Left lung (tissue), 10 donors: ENCODE data around the gene AK5. TPM values are rescaled to one million over a fixed set of nuclear protein-coding genes. Genes with fewer than 3 reads are reported as not detected.

ENCODE experiments used
- ATAC-seq: fragments of 200-7000 bp; cut with Tn5 transposase; one replicate; pipeline ENCODE4 v1.9.1; 2020; ENCODE audit warnings: moderate library complexity
- DNase-seq, 4 donors: peaks; one replicate each; pipeline ENCODE4 v3.0.0-alpha.2; 2013 to 2020
- H3K27ac ChIP-seq, 2 donors: fragments of 200-600 bp; sonication (generic) in 1 of 2; one replicate each; pipeline versions ENCODE4 v1.5.0 to v1.8.0; 2020 to 2021
- H3K27me3 ChIP-seq, 2 donors: fragments of 200-600 bp; sonication (generic) in 1 of 2; one replicate each; pipeline versions ENCODE4 v1.5.0 to v1.8.0; 2020 to 2021
- H3K36me3 ChIP-seq, 2 donors: fragments of 200-600 bp; sonication (generic) in 1 of 2; one replicate each; pipeline versions ENCODE4 v1.5.0 to v1.8.0; 2020 to 2021
- H3K4me1 ChIP-seq, 2 donors: fragments of 200-600 bp; one replicate each; pipeline ENCODE4 v1.8.0; 2021
- H3K4me3 ChIP-seq, 2 donors: fragments of 200-600 bp; sonication (generic) in 1 of 2; one replicate each; pipeline versions ENCODE4 v1.5.0 to v1.8.0; 2020 to 2021; ENCODE audit warnings: mild to moderate bottlenecking in 1 of 2
- H3K9me3 ChIP-seq, 2 donors: fragments of 200-600 bp; sonication (generic) in 1 of 2; one replicate each; pipeline versions ENCODE4 v1.5.0 to v1.8.0; 2020 to 2021
- intact Hi-C, 2 donors: fragments of 100-400 bp; cut with DNase I; formaldehyde crosslinking; loops; one replicate each; pipeline versions ENCODE4 v1.11.2 to v1.14.2; 2022
- polyA plus RNA-seq, 6 donors: library from polyadenylated mRNA; unstranded; fragments of 120-200 nt; gene quantifications; one replicate each; pipeline ENCODE4 v1.2.1, GENCODE V29; 2013; ENCODE audit not compliant: insufficient read length in 6 of 6
- total RNA-seq, 2 donors: library from RNA; stranded (reverse); fragmentation: NEBNext Ultra II Directional; extraction: Animal tissue kit (Norgen Biotek cat#: 25700); gene quantifications; one replicate each; pipeline ENCODE4 v1.2.1, GENCODE V29; 2021
- TF ChIP-seq, protein P1 (sequence below), 2 donors: fragments of 200-600 bp; sonication (generic) in 1 of 2; IDR thresholded peaks; one replicate each; pipeline versions ENCODE4 v1.5.0 to v1.8.0; 2021; ENCODE audit warnings: antibody characterized with exemption in 2 of 2
- donor health status: DM: no; HTN: yes; CAD: no.
- donor health status: DM: no; HTN: no; CAD: no.

The AK5 gene
- total and polyA plus RNA-seq, 8 donors: 0.29 to 1.4 (median 0.80) TPM

DNA sequence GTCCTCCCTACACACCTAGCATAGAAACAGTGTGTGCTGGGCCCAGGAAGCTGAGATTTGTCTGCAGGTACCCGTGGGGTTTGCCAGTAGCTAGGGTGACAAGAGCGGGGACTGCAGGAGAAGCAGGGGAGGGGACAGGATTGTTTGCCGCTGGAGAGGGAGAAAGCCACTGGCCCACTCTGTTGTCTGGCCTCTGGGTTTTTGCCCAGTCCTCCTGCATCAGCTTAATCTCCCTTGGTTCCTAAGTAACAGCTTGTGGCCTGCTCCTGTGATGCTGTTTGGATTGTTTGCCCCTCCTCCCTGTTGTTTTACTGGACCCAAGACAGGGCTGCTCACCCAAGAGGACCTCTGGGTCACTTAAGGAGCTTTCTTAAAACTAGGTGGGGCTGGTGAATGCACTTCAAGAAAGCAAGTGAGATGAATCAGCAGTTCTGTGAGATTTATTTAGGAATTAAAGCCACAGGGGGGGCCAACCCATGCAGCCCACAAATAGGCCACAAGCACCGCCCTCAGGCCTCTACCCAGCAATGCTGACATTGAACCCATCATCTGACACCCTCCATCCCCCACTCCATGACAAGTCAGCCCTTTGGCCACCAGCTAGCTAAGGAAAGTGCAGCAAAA, 257.8 kb downstream of the AK5 start:
- Histone ChIP-seq H3K36me3 (no peaks in the 10 kb centered on the region), H3K4me3 (no peak overlapping the region), H3K4me1 (peaks cover 8 to 10% of the 10 kb centered on the region in 2 donors), H3K9me3 (no peaks in the 10 kb centered on the region), H3K27ac (peak overlapping the region in 1 of 2 donors; percentile 65), H3K27me3 (no peaks in the 10 kb centered on the region)
- ATAC-seq (peak; percentile 86), DNase-seq (peak in 1 of 4 donors; percentile 51)
- intact Hi-C loops: loop anchor here in 1 of 2 donors (10.0 kb wide), 1 partner anchor 375 kb away; no protein-coding TSS in a partner anchor
- TF ChIP-seq, protein P1, sequence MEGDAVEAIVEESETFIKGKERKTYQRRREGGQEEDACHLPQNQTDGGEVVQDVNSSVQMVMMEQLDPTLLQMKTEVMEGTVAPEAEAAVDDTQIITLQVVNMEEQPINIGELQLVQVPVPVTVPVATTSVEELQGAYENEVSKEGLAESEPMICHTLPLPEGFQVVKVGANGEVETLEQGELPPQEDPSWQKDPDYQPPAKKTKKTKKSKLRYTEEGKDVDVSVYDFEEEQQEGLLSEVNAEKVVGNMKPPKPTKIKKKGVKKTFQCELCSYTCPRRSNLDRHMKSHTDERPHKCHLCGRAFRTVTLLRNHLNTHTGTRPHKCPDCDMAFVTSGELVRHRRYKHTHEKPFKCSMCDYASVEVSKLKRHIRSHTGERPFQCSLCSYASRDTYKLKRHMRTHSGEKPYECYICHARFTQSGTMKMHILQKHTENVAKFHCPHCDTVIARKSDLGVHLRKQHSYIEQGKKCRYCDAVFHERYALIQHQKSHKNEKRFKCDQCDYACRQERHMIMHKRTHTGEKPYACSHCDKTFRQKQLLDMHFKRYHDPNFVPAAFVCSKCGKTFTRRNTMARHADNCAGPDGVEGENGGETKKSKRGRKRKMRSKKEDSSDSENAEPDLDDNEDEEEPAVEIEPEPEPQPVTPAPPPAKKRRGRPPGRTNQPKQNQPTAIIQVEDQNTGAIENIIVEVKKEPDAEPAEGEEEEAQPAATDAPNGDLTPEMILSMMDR (IDR thresholded peaks at IDR 0.05): no peak

GRCh38 chr1:77540501-77541161, 258.8 kb downstream of the AK5 start:
- H3K4me3 ChIP-seq: no peak overlapping the region
- H3K4me1 ChIP-seq: peaks cover 7 to 8% of the 10 kb centered on the region in 2 donors
- H3K27ac ChIP-seq: no peak overlapping the region
- H3K27me3 ChIP-seq: no peaks in the 10 kb centered on the region
- DNase-seq (no peak), ATAC-seq (no peak)
- no peaks in the 10 kb centered on the region for H3K36me3 ChIP-seq
- no peaks in the 10 kb centered on the region for H3K9me3 ChIP-seq
- TF ChIP-seq, protein P1 (IDR thresholded peaks at IDR 0.05): no peak
- intact Hi-C loops: no loop called here

GRCh38 chr1:77541162-77541545, 259.3 kb downstream of the AK5 start:
- Histone ChIP-seq H3K36me3 (no peaks in the 10 kb centered on the region), H3K4me1 (peaks cover 7 to 8% of the 10 kb centered on the region in 2 donors), H3K27ac (no peak overlapping the region), H3K9me3 (no peaks in the 10 kb centered on the region), H3K27me3 (no peaks in the 10 kb centered on the region), H3K4me3 (no peak overlapping the region)
- intact Hi-C loops: no loop called here
- no peak for ATAC-seq
- TF ChIP-seq, protein P1 (IDR thresholded peaks at IDR 0.05): no peak
- no peak for DNase-seq

- no peak for ATAC-seq
Measured at GRCh38 chr1:77542813-77543420, 261.1 kb downstream of the AK5 start.

More at GRCh38 chr1:77542813-77543420, 261.1 kb downstream of the AK5 start:
- H3K27me3 ChIP-seq: no peaks in the 10 kb centered on the region
- peaks cover 7 to 8% of the 10 kb centered on the region in 2 donors for H3K4me1 ChIP-seq
- TF ChIP-seq, protein P1 (IDR thresholded peaks at IDR 0.05): no peak
- H3K4me3 ChIP-seq: no peak overlapping the region
- intact Hi-C loops: no loop called here
- no peak overlapping the region for H3K27ac ChIP-seq
- DNase-seq: no peak
- H3K9me3 ChIP-seq: no peaks in the 10 kb centered on the region
- no peaks in the 10 kb centered on the region for H3K36me3 ChIP-seq
